GM12878 (cell line): Measurements from ENCODE around the gene HOXB6. TPM values are rescaled to one million over a fixed set of nuclear protein-coding genes. Genes with fewer than 3 reads are reported as not detected.

Source experiments
- ATAC-seq: fragments of 200-7000 bp; cut with Tn5 transposase; 3 replicates; pipeline ENCODE4 v1.9.1; 2020; ENCODE audit warnings: mild to moderate bottlenecking, moderate library complexity
- BruUV-seq: library from RNA; stranded (reverse); fragments of 400-500 nt; replicated peaks from 2 replicates; lab custom pipeline; 2021; lab: Mats Ljungman, UMichigan
- CTCF ChIA-PET: fragments of 300-600 bp; sonication (Branson Sonifier 250); formaldehyde crosslinking; extraction: SDS; loops from one replicate; lab custom pipeline; 2021; ENCODE audit warnings: inconsistent platforms; lab: Yijun Ruan, JAX
- POLR2A ChIA-PET: fragments of 350-600 bp; formaldehyde crosslinking; extraction: SDS; loops from one replicate; lab custom pipeline; 2021; ENCODE audit warnings: inconsistent platforms; lab: Charles Lee
- RAD21 ChIA-PET: fragments of 300-600 bp; sonication (Branson Sonifier 250); formaldehyde crosslinking; loops from one replicate; lab custom pipeline; 2023; ENCODE audit warnings: antibody characterized with exemption; ENCODE audit not compliant: unreplicated experiment; lab: Charles Lee
- SMC1A ChIA-PET: fragments of 300-600 bp; sonication (Branson Sonifier 250); formaldehyde crosslinking; loops from one replicate; lab custom pipeline; 2023; ENCODE audit not compliant: unreplicated experiment, uncharacterized antibody; lab: Charles Lee
- DNase-seq: peaks from one replicate; pipeline ENCODE4 v3.0.0-alpha.2; 2011; ENCODE audit warnings: low read depth, low spot score
- FAIRE-seq: peaks from 3 replicates; lab custom pipeline; 2011; peaks lifted over from hg19 to GRCh38; lab: Jason Lieb, UNC
- H2AFZ ChIP-seq: 2 replicates; pipeline ENCODE4 v1.6.0; 2011; ENCODE audit warnings: low read depth, low read length, control low read depth; ENCODE audit not compliant: control insufficient read depth
- H3K27ac ChIP-seq: 2 replicates; pipeline ENCODE4 v1.5.1; 2011; ENCODE audit warnings: control low read depth; ENCODE audit not compliant: control insufficient read depth, insufficient read depth
- H3K27me3 ChIP-seq, 2 experiments: replicated peaks in 1 of 2; 2 replicates each; pipeline versions ENCODE4 v1.6.0 to v1.6.1; 2011; ENCODE audit warnings: low read length in 1 of 2; ENCODE audit not compliant: control insufficient read depth in 2 of 2, insufficient read depth in 2 of 2
- H3K36me3 ChIP-seq, 2 experiments: 2 replicates each; pipeline ENCODE4 v1.5.1; 2011; ENCODE audit warnings: low read length in 1 of 2; ENCODE audit not compliant: control insufficient read depth in 2 of 2, insufficient read depth in 2 of 2
- H3K4me1 ChIP-seq: 2 replicates; pipeline ENCODE4 v1.6.1; 2011; ENCODE audit warnings: mild to moderate bottlenecking, low read length, moderate library complexity, mixed read lengths; ENCODE audit not compliant: control insufficient read depth, insufficient read depth
- H3K4me2 ChIP-seq: 2 replicates; pipeline ENCODE4 v1.6.0; 2011; ENCODE audit warnings: control low read depth; ENCODE audit not compliant: control insufficient read depth, insufficient read depth
- H3K4me3 ChIP-seq: fragments of 200-600 bp; sonication (generic); 2 replicates; pipeline ENCODE4 v1.5.1; 2016
- H3K79me2 ChIP-seq: 2 replicates; pipeline ENCODE4 v1.6.0; 2011; ENCODE audit warnings: low read length; ENCODE audit not compliant: control insufficient read depth, insufficient read depth
- H3K9ac ChIP-seq: 2 replicates; pipeline ENCODE4 v1.8.0; 2011; ENCODE audit warnings: low read length, control low read depth, mixed read lengths; ENCODE audit not compliant: control insufficient read depth, insufficient read depth
- H3K9me3 ChIP-seq: replicated peaks from 3 replicates; pipeline ENCODE4 v1.5.1; 2011; ENCODE audit warnings: mild to moderate bottlenecking, low read length; ENCODE audit not compliant: control insufficient read depth, insufficient read depth
- H4K20me1 ChIP-seq: 2 replicates; pipeline ENCODE4 v1.6.0; 2011; ENCODE audit not compliant: control insufficient read depth, insufficient read depth
- ATF3 ChIP-seq: IDR thresholded peaks from 2 replicates; pipeline ENCODE4 v1.6.1; 2011; ENCODE audit warnings: low read depth, mild to moderate bottlenecking, low read length, moderate library complexity, borderline replicate concordance; ENCODE audit errors: extremely low read depth
- CBX5 ChIP-seq: sonication (generic); IDR thresholded peaks from 2 replicates; pipeline ENCODE4 v1.6.1; 2016; ENCODE audit warnings: low read depth, moderate library complexity, mild to moderate bottlenecking, inconsistent platforms
- GATAD2B ChIP-seq: fragments of 450-650 bp; conservative IDR thresholded peaks from 2 replicates; pipeline ENCODE4 v1.6.1; 2017; ENCODE audit warnings: low read depth, mild to moderate bottlenecking, moderate library complexity
- HDAC6 ChIP-seq: fragments of 200-600 bp; sonication (generic); IDR thresholded peaks from one replicate; pipeline ENCODE4 v1.8.0; 2017; ENCODE audit warnings: antibody characterized with exemption; ENCODE audit not compliant: unreplicated experiment
- MTA2 ChIP-seq: fragments of 450-650 bp; IDR thresholded peaks from 2 replicates; pipeline ENCODE4 v1.6.1; 2016; ENCODE audit warnings: low read depth, mild to moderate bottlenecking, moderate library complexity
- RAD51 ChIP-seq: fragments of 450-650 bp; IDR thresholded peaks from 2 replicates; pipeline ENCODE4 v1.6.1; 2016; ENCODE audit warnings: moderate library complexity, mild to moderate bottlenecking, inconsistent platforms
- SRF ChIP-seq, 2 experiments: IDR thresholded peaks; 2 replicates each; pipeline ENCODE4 v1.6.1; 2011; ENCODE audit warnings: low read depth in 2 of 2, low read length in 2 of 2, mild to moderate bottlenecking in 1 of 2, moderate library complexity in 1 of 2
- YBX1 ChIP-seq: fragments of 450-650 bp; IDR thresholded peaks from 2 replicates; pipeline ENCODE4 v1.6.1; 2016; ENCODE audit warnings: antibody characterized with exemption
- ZBTB11 ChIP-seq: fragments of 450-650 bp; formaldehyde crosslinking; IDR thresholded peaks from 2 replicates; pipeline ENCODE4 v1.5.0; 2022; ENCODE audit warnings: mild to moderate bottlenecking, missing genetic modification characterization
- ZNF687 ChIP-seq: fragments of 450-650 bp; IDR thresholded peaks from 2 replicates; pipeline ENCODE4 v1.6.1; 2017; ENCODE audit warnings: mild to moderate bottlenecking, moderate library complexity
- WGBS: methylation state at CpG from one replicate; pipeline ENCODE4 v1.1.6; 2016; ENCODE audit warnings: low lambda C conversion rate; ENCODE audit not compliant: insufficient replicate concordance, insufficient coverage; ENCODE audit errors: missing lambda C conversion rate; 5-methylcytosine and 5-hydroxymethylcytosine counted together
- in situ Hi-C: fragments of 300-500 bp; cut with MboI; formaldehyde crosslinking; loops from 9 replicates; pipeline ENCODE4 v1.14.3; 2018; ENCODE audit warnings: mixed read lengths
- intact Hi-C: fragments of 100-400 bp; cut with micrococcal nuclease; formaldehyde crosslinking; loops from one replicate; pipeline ENCODE4 v1.14.2; 2022; ENCODE audit not compliant: unreplicated experiment
- polyA plus RNA-seq, 11 experiments: library from polyadenylated mRNA; depleted of rRNA in 4 of 11; unstranded in 6 of 11; stranded (reverse) in 5 of 11; fragments of >200 nt; fragmentation: Nextera tagmentation in 4 of 11; fragmentation: Illumina TruSeq in 1 of 11; extraction: Ambion mirVana in 4 of 11; extraction: Trizol in 1 of 11; gene quantifications; 1 replicate in 1 of 11; 2 replicates in 10 of 11; pipeline versions ENCODE4 v1.2.1 to v1.2.3, GENCODE V29; 2011 to 2016; ENCODE audit warnings: inconsistent platforms in 2 of 11, missing spikeins in 2 of 11, low read depth in 1 of 11
- total RNA-seq, 4 experiments: library from RNA; depleted of rRNA in 3 of 4; stranded (reverse); fragments of >200 nt in 3 of 4; fragmentation: Illumina TruSeq in 1 of 4; extraction: Trizol in 1 of 4; gene quantifications; 2 replicates each; pipeline versions ENCODE4 v1.2.1 to v1.2.3, GENCODE V29; 2013 to 2021
- TF ChIP-seq, protein P1 (sequence below): fragments of 450-650 bp; formaldehyde crosslinking; IDR thresholded peaks from 2 replicates; pipeline ENCODE4 v1.4.0; 2020; ENCODE audit warnings: mild to moderate bottlenecking, moderate library complexity

The HOXB6 gene
- total and polyA plus RNA-seq, 10 of the 15 experiments (the other 5 are each of a cell fraction or from before 2014, with no cell fraction given): 0.04 to 0.51 (median 0.09) TPM; not detected in 2

DNA sequence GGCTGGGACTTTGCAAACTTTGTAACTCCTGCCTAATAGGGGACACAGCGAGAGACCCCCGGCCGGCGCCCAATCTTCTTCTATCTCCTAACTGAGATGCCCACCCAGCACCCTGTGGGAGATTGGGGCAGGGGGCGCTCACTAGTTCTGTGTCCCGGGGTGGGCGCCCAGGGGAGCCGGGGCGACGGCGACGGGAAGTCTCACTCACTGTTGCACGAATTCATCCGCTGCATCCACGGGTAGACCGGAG is 7.3 kb downstream of the HOXB6 start:
- Histone ChIP-seq H3K27ac (no peak overlapping the region), H4K20me1 (no peaks in the 10 kb centered on the region), H3K79me2 (no peaks in the 10 kb centered on the region), H3K4me1 (peaks cover 10% of the 10 kb centered on the region), H3K9ac (no peak overlapping the region; the same call in 1 of the 2 replicates), H3K36me3 (no peaks in the 10 kb centered on the region), H3K9me3 (no peaks in the 10 kb centered on the region), H2AFZ (peak overlapping the region; percentile 71), H3K27me3 (peaks cover 14 to 51% of the 10 kb centered on the region in 2 experiments), H3K4me2 (peak overlapping the region; percentile 66), H3K4me3 (peak overlapping the region; percentile 79)
- no peak for FAIRE-seq
- no TSS peak for BruUV-seq
- no peak for ATAC-seq
- POLR2A ChIA-PET: no interaction called here
- RAD21 ChIA-PET: no interaction called here
- in situ Hi-C loops: loop anchor here (5.0 kb wide), 1 partner anchor 335 kb away; no protein-coding TSS in a partner anchor
- SMC1A ChIA-PET: no interaction called here
- no peak for DNase-seq
- intact Hi-C loops: no loop called here
- under 1% methylated on average over 16 of the region's 16 CpGs for WGBS
- CTCF ChIA-PET: interaction anchor here (0.7 to 2.2 kb wide), 2 partner anchors 246 to 471 kb away, joined by 3 to 5 read pairs; no protein-coding TSS in a partner anchor
- TF ChIP-seq HDAC6 (no peak), CBX5 (no peak), YBX1 (no peak), ATF3 (no peak), RAD51 (no peak), GATAD2B (no peak), SRF (IDR thresholded peaks at IDR 0.05; ENCODE audit: low read depth in 2 of 2, low read length in 2 of 2) (no peak), ZBTB11 (CRISPR knock-in tag) (no peak), MTA2 (no peak), ZNF687 (no peak)
- TF ChIP-seq, protein P1, sequence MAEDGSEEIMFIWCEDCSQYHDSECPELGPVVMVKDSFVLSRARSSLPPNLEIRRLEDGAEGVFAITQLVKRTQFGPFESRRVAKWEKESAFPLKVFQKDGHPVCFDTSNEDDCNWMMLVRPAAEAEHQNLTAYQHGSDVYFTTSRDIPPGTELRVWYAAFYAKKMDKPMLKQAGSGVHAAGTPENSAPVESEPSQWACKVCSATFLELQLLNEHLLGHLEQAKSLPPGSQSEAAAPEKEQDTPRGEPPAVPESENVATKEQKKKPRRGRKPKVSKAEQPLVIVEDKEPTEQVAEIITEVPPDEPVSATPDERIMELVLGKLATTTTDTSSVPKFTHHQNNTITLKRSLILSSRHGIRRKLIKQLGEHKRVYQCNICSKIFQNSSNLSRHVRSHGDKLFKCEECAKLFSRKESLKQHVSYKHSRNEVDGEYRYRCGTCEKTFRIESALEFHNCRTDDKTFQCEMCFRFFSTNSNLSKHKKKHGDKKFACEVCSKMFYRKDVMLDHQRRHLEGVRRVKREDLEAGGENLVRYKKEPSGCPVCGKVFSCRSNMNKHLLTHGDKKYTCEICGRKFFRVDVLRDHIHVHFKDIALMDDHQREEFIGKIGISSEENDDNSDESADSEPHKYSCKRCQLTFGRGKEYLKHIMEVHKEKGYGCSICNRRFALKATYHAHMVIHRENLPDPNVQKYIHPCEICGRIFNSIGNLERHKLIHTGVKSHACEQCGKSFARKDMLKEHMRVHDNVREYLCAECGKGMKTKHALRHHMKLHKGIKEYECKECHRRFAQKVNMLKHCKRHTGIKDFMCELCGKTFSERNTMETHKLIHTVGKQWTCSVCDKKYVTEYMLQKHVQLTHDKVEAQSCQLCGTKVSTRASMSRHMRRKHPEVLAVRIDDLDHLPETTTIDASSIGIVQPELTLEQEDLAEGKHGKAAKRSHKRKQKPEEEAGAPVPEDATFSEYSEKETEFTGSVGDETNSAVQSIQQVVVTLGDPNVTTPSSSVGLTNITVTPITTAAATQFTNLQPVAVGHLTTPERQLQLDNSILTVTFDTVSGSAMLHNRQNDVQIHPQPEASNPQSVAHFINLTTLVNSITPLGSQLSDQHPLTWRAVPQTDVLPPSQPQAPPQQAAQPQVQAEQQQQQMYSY (CRISPR knock-in tag): no peak
